GM18511 (cell line): ENCODE data around the gene GPR158.

ENCODE experiments used
- ATAC-seq: cut with Tn5 transposase; IDR thresholded peaks from one replicate; pipeline ENCODE4 v1.9.1; 2021; ENCODE audit warnings: mild to moderate bottlenecking, moderate library complexity; ENCODE audit not compliant: unreplicated experiment

The GPR158 gene

DNA sequence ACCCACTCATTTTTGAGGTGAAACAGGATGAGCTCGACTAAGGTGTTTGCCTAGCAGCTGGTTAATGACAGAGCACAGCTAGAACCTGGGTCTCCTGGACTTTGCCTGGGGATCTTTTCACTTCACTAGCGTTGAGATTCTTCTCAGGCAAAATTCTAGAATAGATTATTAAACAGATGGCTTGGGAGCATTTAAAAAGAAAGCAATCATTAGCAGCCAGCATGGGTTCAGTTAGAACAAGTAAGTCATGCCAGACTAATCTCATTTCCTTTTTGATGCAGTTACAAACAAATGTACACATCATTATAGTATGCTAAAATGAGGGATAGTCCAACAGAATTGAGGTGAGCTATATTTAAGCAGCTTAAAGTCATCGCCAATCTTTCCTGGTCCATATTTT is 467.9 kb downstream of the GPR158 start:
- ATAC-seq, result no peak

DNA sequence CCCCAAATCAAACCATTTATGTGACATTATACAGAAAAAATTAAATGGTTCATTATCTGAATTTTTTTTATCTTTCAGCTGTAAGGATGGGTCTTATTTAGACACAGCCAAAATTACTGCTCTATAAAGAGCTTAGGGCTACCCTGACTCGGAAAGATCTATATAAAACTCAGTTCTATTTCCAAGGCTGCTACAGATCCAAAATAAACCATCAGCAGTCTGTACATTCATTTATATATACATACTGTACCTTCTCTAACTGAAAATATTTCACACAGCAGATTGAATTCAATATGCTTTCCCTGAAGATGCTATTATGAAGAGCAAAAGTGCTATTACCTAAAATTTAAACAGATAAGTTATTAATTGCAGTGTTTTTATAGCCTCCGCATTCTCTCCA is 471.6 kb downstream of the GPR158 start:
- ATAC-seq, result no peak

DNA sequence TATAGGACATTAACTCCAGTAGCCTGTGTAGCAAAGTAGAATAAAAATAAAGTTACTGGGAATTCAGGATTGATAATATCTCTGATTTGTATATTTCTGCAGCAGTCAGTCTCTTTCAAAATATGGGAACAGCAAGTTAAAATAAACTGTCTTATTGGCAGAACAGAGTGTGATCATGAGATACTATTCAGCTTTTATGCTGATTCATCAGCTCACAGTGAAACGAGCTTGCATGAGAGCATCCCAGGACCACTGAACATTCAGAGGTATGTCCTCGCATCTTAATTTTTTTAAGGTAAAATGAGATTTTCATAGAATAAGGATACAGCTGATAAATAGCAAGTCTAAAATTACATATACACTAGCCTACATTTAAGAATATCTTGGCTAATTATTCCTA is 476.7 kb downstream of the GPR158 start:
- ATAC-seq, result no peak
